Smooth muscle cell of the pulmonary artery (primary cell): ENCODE measurements around the gene CYP26C1. TPM values are rescaled to one million over a fixed set of nuclear protein-coding genes. Genes with fewer than 3 reads are reported as not detected.

ENCODE experiments used
- total RNA-seq: library from RNA; depleted of rRNA; stranded (reverse); fragments of >200 nt; gene quantifications from 2 replicates; pipeline ENCODE4 v1.2.3, GENCODE V29; 2014

Gene CYP26C1
- total RNA-seq: 0.07 and 0.10 TPM in 2 replicates

GRCh38 chr10:93059975-93060886 is at the start of gene CYP26C1:
TSS of gene CYP26C1 (plus strand) at chr10:93060798. CDS start at chr10:93061264, 466 bp downstream.

GRCh38 chr10:93073539-93074146 is 13.0 kb downstream of the CYP26C1 start, which contains the start of gene CYP26A1:
TSS of gene CYP26A1 (plus strand) at chr10:93073893. CDS start at chr10:93073935, 42 bp downstream.

Other genes starting within 250 kb of the CYP26C1 start
- 7.9 and 76.9 TPM in 2 replicates for gene EXOC6, start 212.3 kb upstream of the CYP26C1 start, total RNA-seq
- not detected in 2 replicates for gene CYP26A1, start 13.1 kb downstream of the CYP26C1 start, total RNA-seq